ENCODE measurements around the gene MACROD2. TPM values are rescaled to one million over a fixed set of nuclear protein-coding genes. Genes with fewer than 3 reads are reported as not detected.
"Not testable (repeated sequence)": the region's sequence is repeated elsewhere in the genome, so short reads cannot be mapped to it uniquely, and the experiment has no call there.

Gene MACROD2
- total RNA-seq, 1 donor from 2014 or later, result 17.1 TPM

- no peak for DNase-seq (ENCODE audit: low spot score)
Measured at GRCh38 chr20:15498926-15499325, 1503.6 kb downstream of the MACROD2 start.

- no peak for DNase-seq (ENCODE audit: low spot score)
Measured at GRCh38 chr20:15506311-15506710, 1511.0 kb downstream of the MACROD2 start.

- DNase-seq (ENCODE audit: low spot score), result no peak
Measured at GRCh38 chr20:15507151-15507550, 1511.8 kb downstream of the MACROD2 start.

- DNase-seq (ENCODE audit: low spot score), result no peak
Measured at GRCh38 chr20:15511551-15511950, 1516.2 kb downstream of the MACROD2 start.

- no peak for DNase-seq (ENCODE audit: low spot score)
Measured at GRCh38 chr20:15512916-15513315, 1517.6 kb downstream of the MACROD2 start.

GRCh38 chr20:15515691-15516090, 1520.4 kb downstream of the MACROD2 start:
- no peak for DNase-seq (ENCODE audit: low spot score)

- no peak for DNase-seq (ENCODE audit: low spot score)
Measured at GRCh38 chr20:15520930-15521524, 1525.7 kb downstream of the MACROD2 start.

- no peak for DNase-seq (ENCODE audit: low spot score)
Measured at GRCh38 chr20:15523400-15523799, 1528.1 kb downstream of the MACROD2 start.

GRCh38 chr20:15528391-15529111, 1533.2 kb downstream of the MACROD2 start:
- no peak for DNase-seq (ENCODE audit: low spot score)

- no peak for DNase-seq (ENCODE audit: low spot score)
Measured at GRCh38 chr20:15535863-15536262, 1540.5 kb downstream of the MACROD2 start.

GRCh38 chr20:15537200-15537599, 1541.9 kb downstream of the MACROD2 start:
- not testable (repeated sequence) for DNase-seq (ENCODE audit: low spot score)

- no peak for DNase-seq (ENCODE audit: low spot score)
Measured at GRCh38 chr20:15542655-15543054, 1547.3 kb downstream of the MACROD2 start.

GRCh38 chr20:15544742-15545141, 1549.4 kb downstream of the MACROD2 start:
- no peak for DNase-seq (ENCODE audit: low spot score)

- DNase-seq (ENCODE audit: low spot score), result no peak
Measured at GRCh38 chr20:15546525-15547023, 1551.3 kb downstream of the MACROD2 start.

GRCh38 chr20:15547119-15547518, 1551.8 kb downstream of the MACROD2 start:
- no peak for DNase-seq (ENCODE audit: low spot score)

- DNase-seq (ENCODE audit: low spot score), result no peak
Measured at GRCh38 chr20:15550116-15550870, 1555.0 kb downstream of the MACROD2 start.

GRCh38 chr20:15555913-15556312, 1560.6 kb downstream of the MACROD2 start:
- no peak for DNase-seq (ENCODE audit: low spot score)

- DNase-seq (ENCODE audit: low spot score), result no peak
Measured at GRCh38 chr20:15556869-15557268, 1561.6 kb downstream of the MACROD2 start.

- no peak for DNase-seq (ENCODE audit: low spot score)
Measured at GRCh38 chr20:15561070-15561569, 1565.8 kb downstream of the MACROD2 start.

GRCh38 chr20:15561707-15562404, 1566.5 kb downstream of the MACROD2 start:
- no peak for DNase-seq (ENCODE audit: low spot score)

GRCh38 chr20:15563836-15564235, 1568.5 kb downstream of the MACROD2 start:
- DNase-seq (ENCODE audit: low spot score), result no peak

- DNase-seq (ENCODE audit: low spot score), result no peak
Measured at GRCh38 chr20:15564981-15565380, 1569.7 kb downstream of the MACROD2 start.
